Measurements from ENCODE around the gene MPV17.
"Not testable (repeated sequence)": the region's sequence is repeated elsewhere in the genome, so short reads cannot be mapped to it uniquely, and the experiment has no call there.

Gene MPV17

GRCh38 chr2:27304488-27305240 lies 18.2 kb downstream of the MPV17 start:
- ATAC-seq (ENCODE audit: low read depth) (no peak), DNase-seq (ENCODE audit: low spot score) (no peak)
- H3K36me3 ChIP-seq (ENCODE audit: low read depth): no peaks in the 10 kb centered on the region
- TF ChIP-seq, protein P1, sequence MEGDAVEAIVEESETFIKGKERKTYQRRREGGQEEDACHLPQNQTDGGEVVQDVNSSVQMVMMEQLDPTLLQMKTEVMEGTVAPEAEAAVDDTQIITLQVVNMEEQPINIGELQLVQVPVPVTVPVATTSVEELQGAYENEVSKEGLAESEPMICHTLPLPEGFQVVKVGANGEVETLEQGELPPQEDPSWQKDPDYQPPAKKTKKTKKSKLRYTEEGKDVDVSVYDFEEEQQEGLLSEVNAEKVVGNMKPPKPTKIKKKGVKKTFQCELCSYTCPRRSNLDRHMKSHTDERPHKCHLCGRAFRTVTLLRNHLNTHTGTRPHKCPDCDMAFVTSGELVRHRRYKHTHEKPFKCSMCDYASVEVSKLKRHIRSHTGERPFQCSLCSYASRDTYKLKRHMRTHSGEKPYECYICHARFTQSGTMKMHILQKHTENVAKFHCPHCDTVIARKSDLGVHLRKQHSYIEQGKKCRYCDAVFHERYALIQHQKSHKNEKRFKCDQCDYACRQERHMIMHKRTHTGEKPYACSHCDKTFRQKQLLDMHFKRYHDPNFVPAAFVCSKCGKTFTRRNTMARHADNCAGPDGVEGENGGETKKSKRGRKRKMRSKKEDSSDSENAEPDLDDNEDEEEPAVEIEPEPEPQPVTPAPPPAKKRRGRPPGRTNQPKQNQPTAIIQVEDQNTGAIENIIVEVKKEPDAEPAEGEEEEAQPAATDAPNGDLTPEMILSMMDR (IDR thresholded peaks at IDR 0.05; ENCODE audit: poor library complexity, severe bottlenecking): no peak
- H3K9me3 ChIP-seq (ENCODE audit: severe bottlenecking): no peaks in the 10 kb centered on the region
- H3K4me3 ChIP-seq (ENCODE audit: severe bottlenecking): no peak overlapping the region
- no peak overlapping the region for H3K27ac ChIP-seq (ENCODE audit: poor library complexity, severe bottlenecking)
- H3K4me1 ChIP-seq (ENCODE audit: insufficient read depth, poor library complexity, severe bottlenecking): no peaks in the 10 kb centered on the region
- H3K27me3 ChIP-seq (ENCODE audit: insufficient read depth, poor library complexity, severe bottlenecking): peaks cover 46% of the 10 kb centered on the region

GRCh38 chr2:27303093-27304025 lies 19.5 kb downstream of the MPV17 start:
- Histone ChIP-seq H3K4me3 (ENCODE audit: severe bottlenecking) (no peak overlapping the region), H3K4me1 (ENCODE audit: insufficient read depth, poor library complexity, severe bottlenecking) (no peaks in the 10 kb centered on the region), H3K36me3 (ENCODE audit: low read depth) (no peaks in the 10 kb centered on the region), H3K27me3 (ENCODE audit: insufficient read depth, poor library complexity, severe bottlenecking) (peaks cover 39% of the 10 kb centered on the region), H3K9me3 (ENCODE audit: severe bottlenecking) (no peaks in the 10 kb centered on the region), H3K27ac (ENCODE audit: poor library complexity, severe bottlenecking) (no peak overlapping the region)
- TF ChIP-seq, protein P1 (IDR thresholded peaks at IDR 0.05; ENCODE audit: poor library complexity, severe bottlenecking): peak; percentile 95
- ATAC-seq (ENCODE audit: low read depth) (peak; percentile 22; the same call in 1 of the 3 replicates), DNase-seq (ENCODE audit: low spot score) (no peak)

DNA sequence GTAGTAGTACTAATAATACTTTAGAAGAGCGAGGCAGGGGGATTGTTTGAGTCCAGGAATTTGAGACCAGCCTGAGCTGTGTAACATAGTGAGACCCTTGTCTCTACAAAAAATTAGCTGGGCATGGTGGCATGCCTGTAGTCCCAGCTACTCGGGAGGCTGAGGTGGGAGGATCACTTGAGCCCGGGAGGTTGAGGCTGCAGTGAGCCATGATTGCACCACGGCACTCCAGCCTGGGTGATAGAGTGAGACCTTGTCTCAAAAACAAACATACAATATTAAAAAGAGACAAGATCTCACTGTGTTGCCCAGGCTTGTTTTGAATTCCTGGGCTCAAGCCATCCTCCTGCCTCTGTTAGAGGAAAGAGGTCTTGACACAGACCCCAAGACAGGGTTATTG lies 22.3 kb downstream of the MPV17 start:
- ATAC-seq (ENCODE audit: low read depth): not testable (repeated sequence)

GRCh38 chr2:27298391-27299080 lies 24.4 kb downstream of the MPV17 start:
- H3K27me3 ChIP-seq (ENCODE audit: insufficient read depth, poor library complexity, severe bottlenecking): no peaks in the 10 kb centered on the region
- no peak overlapping the region for H3K4me3 ChIP-seq (ENCODE audit: severe bottlenecking)
- no peak for DNase-seq (ENCODE audit: low spot score)
- no peaks in the 10 kb centered on the region for H3K36me3 ChIP-seq (ENCODE audit: low read depth)
- H3K27ac ChIP-seq (ENCODE audit: poor library complexity, severe bottlenecking): no peak overlapping the region
- peaks cover 4% of the 10 kb centered on the region for H3K4me1 ChIP-seq (ENCODE audit: insufficient read depth, poor library complexity, severe bottlenecking)
- ATAC-seq (ENCODE audit: low read depth): no peak
- no peaks in the 10 kb centered on the region for H3K9me3 ChIP-seq (ENCODE audit: severe bottlenecking)
- TF ChIP-seq, protein P1 (IDR thresholded peaks at IDR 0.05; ENCODE audit: poor library complexity, severe bottlenecking): no peak

More for the DNA sequence above, 22.3 kb downstream of the MPV17 start:
- peaks cover 12% of the 10 kb centered on the region for H3K27me3 ChIP-seq (ENCODE audit: insufficient read depth, poor library complexity, severe bottlenecking)
- H3K4me3 ChIP-seq (ENCODE audit: severe bottlenecking); H3K36me3 ChIP-seq (ENCODE audit: low read depth); H3K27ac ChIP-seq (ENCODE audit: poor library complexity, severe bottlenecking); DNase-seq (ENCODE audit: low spot score); H3K4me1 ChIP-seq (ENCODE audit: insufficient read depth, poor library complexity, severe bottlenecking); H3K9me3 ChIP-seq (ENCODE audit: severe bottlenecking): not testable (repeated sequence)

- Histone ChIP-seq H3K4me1 (ENCODE audit: insufficient read depth, poor library complexity, severe bottlenecking) (peaks cover 12% of the 10 kb centered on the region), H3K27ac (ENCODE audit: poor library complexity, severe bottlenecking) (no peak overlapping the region), H3K27me3 (ENCODE audit: insufficient read depth, poor library complexity, severe bottlenecking) (no peaks in the 10 kb centered on the region), H3K4me3 (ENCODE audit: severe bottlenecking) (no peak overlapping the region), H3K36me3 (ENCODE audit: low read depth) (no peaks in the 10 kb centered on the region), H3K9me3 (ENCODE audit: severe bottlenecking) (no peaks in the 10 kb centered on the region)
- TF ChIP-seq, protein P1 (IDR thresholded peaks at IDR 0.05; ENCODE audit: poor library complexity, severe bottlenecking): no peak
- ATAC-seq (ENCODE audit: low read depth) (no peak), DNase-seq (ENCODE audit: low spot score) (no peak)
These were observed 25.7 kb downstream of the MPV17 start for GRCh38 chr2:27297195-27297594.
